HG03469 (cell line): ENCODE data around the gene PXT1.

Source experiments
- ATAC-seq: cut with Tn5 transposase; IDR thresholded peaks from one replicate; pipeline ENCODE4 v1.9.1; 2021; ENCODE audit warnings: mild to moderate bottlenecking, moderate library complexity, moderate number of reproducible peaks; ENCODE audit not compliant: unreplicated experiment

Gene PXT1

DNA sequence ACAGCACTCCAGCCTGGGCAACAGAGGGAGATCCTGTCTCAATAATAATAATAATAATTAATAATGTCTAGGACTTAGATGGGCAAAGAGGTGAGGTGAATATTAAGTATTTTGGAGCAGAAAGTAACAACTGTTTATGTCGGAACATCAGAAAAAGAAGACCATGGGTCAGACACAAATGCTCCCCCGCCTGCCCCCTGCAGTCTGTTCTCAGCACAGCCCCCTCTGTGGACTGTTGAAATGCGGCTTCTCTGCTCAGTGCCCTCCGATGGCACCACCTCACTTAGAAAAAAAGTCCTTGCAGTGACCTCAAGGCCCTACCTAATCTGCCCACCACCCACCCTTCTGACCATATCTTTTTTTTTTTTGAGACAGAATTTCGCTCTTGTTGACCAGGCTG, 50.0 kb downstream of the PXT1 start:
- ATAC-seq = no peak

DNA sequence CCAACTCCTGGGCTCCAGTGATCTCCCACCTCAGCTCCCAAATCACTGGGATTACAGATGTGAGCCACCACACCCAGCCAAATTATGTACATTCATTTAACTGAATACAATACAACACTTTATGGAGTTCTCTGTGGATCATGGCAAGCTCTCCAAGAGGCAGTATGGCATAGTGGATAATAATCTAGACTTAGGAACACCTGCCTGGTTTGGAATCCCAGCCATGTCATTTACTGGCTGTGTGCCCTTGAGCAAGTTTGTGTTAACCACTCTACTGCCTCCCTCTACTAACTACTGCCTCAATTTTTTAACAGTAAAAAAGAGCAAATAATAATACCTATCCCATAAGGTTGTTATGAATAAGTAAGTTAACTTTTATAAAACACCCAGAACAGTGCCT, 53.3 kb downstream of the PXT1 start:
- ATAC-seq = no peak

DNA sequence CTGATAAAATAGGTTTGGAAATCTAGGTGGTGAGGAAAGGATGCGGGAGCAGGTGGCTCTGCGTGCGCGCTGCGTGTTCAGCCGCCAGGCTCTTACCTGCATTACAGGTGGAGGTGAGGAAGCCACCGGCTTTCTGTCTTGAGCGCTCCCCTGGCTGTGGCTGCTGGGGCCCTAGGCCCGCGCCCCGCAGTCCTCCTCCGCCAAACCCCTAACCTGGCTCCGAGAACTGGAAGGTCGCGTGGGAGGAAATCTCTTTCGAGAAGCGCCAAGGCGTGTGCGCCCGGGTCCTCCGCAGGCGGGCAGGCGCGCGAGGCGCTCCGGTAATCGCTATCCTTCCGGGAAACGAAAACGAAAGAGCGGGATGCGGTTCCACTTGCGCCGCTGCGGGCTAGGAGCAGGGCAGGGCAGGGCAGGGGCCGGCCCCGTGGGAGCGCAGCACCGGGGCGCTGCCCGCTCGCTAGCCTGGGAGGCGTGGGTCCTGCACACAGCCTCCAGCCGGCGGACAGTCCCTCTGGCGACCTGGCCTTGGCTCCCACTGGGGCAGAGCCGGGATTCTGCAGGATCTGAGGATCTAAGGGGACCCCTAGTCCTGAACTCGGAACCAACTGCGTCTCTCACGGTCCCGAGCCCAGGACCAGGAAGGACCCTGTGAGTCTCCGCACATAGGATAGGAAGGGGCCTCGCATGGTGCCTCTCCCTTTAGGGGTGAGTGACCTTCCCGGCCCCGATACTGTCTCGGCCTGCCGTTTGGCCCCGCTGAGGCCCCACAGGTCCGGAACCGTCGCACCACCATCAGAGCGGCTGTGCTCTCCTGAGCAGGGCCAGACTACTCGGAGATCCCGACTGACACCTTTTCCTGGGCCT, 55.0 kb downstream of the PXT1 start, which contains the start of gene ETV7:
Gene ETV7 (minus strand): TSS at position 230 of the 864 bp plus-strand sequence. CDS start 128 bp downstream, at position 102.
- no peak for ATAC-seq

DNA sequence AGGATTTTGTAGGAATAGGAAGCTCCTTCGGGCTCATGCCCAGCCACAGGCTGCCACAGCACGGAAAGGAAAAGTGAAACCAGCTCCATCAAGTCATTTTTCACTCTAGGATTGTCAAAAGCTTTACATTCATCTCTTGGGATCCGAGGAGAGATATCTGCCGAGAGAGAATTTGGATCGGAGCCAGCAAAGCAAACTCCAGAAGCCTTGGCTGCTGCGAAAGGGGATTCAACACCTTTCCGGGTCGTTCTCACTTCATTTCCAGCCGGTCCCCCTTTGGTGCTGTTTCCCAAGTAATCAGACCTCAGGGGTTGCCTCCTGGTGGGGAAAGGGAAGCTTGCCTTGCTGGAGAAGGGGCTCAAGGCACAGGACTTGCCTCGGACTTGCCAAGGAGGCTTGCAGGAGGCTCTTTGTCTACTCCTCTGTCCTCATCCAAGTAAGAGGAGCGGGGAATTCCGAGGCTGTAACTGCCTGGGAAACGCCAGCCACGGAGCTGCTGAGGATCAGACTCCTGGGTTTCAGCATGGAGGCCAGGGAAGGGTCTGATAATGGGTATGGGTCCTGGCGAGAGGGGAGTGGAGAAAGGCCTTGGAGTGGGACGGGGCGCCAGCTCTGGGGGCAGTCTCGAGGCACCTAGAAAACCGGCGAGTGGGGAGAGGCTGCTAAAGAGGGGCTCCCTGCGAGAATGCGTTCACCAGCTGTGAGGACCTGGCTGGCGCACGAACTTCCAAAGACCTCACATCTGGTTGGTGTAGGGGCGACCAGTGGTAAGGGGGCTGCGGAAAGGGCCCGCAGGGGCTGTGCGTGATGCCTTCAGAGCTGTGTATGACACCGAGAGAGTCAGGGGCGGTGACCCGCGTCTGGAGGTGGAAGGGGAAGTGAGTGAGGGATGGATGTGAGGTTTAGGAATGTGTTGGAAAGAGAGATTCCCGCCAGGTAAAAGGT, 55.9 kb downstream of the PXT1 start:
- no peak for ATAC-seq

DNA sequence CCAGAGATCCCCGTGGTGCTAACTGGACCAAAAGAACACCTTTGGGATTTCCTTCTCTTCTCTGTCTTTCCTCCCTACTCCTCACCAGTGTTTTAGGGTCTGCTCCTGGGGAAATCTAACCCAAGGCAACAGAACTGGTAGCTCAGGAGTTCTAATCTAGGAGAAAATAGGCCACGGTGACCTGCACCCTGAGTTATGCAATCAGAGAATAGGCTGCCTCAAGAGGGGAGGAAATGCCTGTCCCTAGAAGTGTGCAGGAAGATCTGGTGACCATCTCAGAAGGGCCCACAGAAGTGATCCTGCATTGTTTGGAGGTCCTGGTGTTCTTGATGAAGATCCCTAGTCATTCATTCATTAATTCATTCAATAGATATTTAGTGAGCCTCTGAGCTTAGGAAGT, 58.6 kb downstream of the PXT1 start:
- ATAC-seq = no peak

DNA sequence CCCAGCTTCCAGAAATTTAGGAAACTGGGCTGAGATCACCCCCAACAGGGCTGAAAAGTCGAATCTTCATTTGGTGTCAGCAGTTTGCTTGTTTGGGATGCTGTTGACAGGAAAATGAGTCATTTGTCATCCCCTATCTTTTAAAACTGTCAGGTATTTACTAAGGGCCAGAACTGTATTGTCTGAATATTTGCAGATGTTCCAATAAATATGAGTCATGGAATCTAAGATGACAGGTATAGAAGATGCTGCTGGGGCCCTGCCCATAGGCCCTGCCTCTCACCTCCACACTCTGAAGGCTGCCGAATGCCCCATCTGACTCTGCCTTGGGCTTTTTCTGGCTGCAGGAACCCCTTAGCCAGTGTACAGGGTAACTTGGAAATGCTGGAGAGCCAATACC, 59.0 kb downstream of the PXT1 start:
- ATAC-seq = no peak

DNA sequence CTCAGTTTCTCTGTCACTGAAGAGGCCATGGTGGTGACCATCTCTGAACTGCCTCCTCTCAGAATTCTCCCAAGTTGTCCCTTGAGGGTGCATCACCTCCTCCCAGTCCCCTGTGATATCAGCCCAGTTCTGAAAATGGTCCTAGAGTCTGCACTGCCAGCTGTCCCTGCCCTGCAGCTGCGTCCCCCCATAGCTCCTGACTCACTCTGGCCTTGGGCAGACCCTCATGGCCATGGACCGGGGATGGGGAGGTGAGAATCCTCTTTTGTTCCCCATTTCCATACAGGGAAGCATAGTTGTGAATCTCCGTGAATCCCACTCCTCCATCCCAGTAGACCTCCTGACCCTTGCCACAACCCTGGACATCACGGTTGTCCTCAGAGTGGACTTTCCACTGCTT, 59.7 kb downstream of the PXT1 start:
- no peak for ATAC-seq

DNA sequence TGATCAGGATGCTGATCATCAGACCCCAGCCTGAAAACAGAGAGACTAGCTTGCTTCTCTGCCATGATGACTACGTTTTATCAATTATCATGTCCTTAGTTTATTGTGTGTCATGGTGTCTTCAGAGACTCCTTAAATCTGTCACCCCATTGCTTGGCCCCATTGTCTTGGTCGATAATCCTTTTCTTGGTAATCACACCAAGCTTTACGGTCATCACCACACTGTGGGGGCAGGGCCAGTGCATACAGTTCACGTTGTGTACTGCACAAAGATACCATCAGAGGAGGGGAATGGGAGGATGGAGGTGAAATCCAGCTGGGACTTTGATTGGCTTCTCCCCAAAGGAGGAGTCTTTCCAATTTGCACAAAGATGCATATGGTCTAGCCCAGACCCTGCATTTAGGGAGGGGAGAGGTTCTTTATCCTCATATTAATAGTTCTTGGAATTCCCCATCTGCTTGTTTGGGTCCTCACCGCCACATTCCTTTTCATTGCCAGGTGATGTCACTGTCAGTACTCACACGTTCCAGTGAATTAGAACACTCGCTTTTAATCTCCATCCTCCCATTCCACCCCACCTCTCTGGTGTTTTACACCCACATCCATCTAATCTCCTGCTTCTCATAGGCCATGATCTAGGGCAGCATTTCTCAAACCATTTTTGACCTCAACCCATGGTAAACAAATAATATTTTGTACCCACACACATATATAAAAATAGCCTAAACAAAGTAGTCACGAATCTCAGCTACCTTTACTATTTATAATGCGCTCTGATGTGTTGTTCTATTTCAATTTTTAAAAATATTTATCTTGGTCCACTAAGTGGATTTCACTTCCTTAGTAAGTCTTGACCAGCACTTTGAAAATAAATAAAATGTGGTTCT, 60.9 kb downstream of the PXT1 start:
- no peak for ATAC-seq

DNA sequence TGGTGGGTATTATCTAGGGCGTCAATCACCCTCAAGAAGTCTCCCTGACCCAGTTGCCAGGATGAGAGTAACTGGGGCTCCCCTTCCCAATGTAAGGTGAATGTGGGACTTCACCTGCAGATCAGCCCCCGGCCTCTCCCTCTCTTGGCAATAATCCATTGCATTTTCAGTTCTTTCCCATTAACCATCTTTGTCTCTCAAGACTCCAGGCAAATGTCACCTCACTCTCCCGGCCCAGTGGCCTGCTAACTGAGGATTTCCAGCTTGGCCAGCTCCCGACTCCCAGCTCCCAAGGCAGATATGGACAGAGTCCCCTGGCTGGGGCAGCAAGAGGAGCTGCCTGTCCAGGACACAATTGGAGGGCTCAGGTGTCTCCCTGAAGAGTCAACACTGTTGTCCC, 62.5 kb downstream of the PXT1 start:
- no peak for ATAC-seq

DNA sequence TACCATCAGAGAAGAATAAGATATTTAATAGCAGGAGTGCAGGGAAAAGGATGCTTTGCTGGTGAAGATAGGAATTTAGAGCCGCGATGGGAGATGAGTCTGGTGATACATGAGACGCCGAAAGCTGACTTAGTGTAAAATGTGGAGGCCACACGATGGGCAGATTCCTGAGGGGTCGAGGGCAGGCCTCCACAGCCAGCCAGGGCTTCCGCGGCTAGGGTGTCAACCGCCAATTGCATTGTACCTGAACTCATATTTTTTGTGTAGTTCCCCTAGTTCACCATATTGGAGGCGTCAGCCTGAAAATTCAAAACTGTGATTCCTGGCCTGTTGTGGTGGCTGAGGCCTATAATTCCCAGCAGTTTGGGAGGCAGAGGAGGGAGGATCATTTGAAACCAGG, 63.7 kb downstream of the PXT1 start:
- ATAC-seq = no peak

DNA sequence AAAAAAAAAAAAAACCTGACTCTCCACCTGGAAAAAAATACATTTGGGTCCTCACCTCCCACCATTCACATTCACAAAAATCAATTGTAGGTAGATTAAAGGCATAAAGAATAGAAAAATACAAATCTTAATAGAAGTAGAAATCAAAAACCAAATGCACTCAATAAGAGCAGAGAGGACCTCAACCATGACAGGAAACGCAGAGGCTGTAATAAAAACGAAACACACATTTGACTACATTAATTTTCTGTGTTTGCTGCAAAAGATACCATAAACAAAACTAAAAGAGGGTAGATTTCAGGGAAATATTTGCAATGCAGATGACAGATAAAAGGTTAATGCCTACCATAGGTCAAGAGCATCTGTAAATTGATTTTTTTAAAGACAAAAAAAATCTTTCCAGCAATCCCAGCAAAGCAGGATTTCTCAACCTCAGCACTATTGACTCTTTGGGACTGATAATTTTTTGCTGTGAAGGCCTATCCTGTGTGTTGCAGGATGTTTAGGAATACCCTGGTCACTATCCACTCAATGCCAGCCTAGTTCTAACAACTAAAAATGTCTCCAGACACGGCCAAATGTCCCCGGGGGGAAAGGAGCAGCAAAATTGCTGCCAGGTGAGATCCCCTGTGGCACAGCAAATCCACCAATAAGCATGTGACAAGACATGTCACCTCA, 64.3 kb downstream of the PXT1 start:
- no peak for ATAC-seq

DNA sequence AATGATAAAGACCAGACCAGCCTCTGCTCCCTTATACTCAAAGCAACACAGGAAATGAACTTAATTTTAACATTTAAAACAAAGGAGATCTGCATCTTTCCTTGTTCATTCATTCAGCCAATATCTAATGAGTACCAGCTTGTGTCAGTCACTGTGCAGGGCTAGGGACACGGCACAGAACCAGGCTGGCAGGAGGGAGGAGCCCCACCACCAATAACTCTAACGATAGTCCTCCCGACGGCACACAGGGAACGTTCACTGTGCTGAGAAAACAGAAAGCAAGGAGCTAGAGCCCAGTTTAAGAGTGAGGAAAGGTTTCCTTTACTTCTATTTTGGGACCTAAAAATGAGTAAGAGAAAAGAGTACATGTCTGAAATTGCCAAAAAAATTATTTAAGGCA, 65.1 kb downstream of the PXT1 start:
- ATAC-seq = no peak

DNA sequence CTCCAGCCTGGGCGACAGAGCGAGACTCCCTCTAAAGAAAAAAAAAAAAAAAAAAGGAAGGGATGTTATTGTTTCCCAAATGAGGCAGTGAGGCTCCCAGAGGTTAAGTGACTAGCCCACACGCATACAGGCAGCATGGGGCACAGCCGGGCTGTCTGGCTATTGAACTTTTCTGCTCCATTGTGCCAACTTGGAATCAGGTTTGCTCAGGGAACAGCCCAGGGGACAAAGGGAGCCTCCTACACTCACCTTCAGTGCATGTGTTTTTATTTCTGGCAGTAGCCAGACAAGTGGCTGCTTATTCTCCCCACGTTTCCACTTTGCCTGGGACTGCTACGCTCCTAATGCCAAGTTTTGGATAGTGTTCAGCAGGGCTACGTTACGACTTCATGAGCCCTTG, 65.9 kb downstream of the PXT1 start:
- ATAC-seq = no peak

DNA sequence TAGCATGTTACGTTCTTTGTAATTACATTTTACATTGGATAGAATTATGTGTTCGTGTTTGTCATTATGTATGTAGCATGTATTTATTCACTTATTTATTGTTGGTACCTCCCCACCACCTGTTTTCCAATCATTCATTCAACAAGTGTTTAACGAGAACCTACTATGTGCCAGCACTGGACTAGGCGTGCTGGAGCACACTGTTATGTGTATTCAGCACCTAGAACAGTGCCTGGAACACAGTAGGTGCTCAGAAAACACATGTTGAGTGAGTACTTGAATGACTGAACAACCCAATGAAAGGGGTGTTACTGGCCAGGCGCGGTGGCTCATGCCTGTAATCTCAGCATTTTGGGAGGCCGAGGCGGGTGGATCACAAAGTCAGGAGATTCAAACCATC, 66.5 kb downstream of the PXT1 start:
- ATAC-seq = no peak

DNA sequence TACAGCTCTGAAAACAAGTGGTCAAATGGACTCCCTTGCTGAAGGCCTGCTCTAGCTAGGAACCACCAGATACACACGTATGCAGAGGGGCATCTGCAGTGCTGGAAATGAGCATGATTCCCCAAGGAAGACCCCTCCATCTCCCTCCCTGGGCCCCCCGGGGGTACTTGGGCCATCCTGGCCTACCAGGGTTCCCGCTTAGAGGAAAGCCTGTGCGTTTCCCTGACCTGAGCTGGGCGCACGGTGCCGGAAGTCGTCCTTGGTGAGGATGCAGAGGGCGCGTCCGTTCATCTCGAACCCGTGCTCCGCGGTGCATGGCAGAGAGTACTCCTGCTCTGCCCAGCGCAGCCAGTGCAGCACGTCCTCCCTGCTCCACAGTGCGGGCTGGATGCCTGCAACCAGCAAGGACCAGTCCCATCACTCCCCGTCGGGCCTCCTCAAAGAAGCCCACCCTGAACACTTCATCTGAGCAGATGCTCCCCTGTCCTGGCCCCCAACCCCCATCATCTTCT, 67.0 kb downstream of the PXT1 start:
- ATAC-seq = no peak

DNA sequence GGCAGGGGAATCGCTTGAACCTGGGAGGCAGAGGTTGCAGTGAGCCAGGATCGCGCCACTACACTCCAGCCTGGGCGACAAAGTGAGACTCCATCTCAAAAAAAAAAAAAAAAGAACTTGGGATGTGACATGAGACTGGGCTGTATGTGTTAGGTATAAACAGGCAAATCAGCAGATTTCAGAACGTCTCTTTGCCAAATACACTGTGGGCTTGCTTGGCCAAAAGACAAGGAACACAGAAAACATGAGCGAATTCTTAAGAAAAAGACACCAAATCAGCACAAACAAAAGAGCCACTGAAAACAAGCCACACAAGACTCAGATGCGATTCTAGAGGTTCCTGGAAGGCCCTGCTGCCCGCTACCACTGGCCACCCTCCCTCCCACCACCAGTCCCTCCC, 67.7 kb downstream of the PXT1 start:
- no peak for ATAC-seq

DNA sequence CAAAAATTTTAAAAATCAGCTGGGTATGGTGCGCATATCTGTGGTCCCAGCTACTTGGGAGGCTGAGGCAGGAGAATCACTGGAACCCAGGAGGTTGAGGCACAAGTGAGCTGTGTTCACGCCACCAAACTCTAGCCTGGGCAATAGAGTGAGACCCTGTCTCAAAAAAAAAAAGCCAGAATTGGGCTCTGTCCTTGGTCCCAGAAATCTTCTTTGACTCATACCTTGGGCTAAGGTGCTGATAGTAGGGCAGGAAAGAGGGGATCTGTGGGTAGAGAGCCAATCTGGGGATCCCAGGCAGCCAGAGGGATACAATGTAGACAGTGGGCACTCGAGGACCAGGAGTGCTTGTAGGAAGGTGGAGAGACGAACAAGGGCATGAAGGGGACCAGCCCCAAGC, 68.5 kb downstream of the PXT1 start:
- ATAC-seq = no peak

DNA sequence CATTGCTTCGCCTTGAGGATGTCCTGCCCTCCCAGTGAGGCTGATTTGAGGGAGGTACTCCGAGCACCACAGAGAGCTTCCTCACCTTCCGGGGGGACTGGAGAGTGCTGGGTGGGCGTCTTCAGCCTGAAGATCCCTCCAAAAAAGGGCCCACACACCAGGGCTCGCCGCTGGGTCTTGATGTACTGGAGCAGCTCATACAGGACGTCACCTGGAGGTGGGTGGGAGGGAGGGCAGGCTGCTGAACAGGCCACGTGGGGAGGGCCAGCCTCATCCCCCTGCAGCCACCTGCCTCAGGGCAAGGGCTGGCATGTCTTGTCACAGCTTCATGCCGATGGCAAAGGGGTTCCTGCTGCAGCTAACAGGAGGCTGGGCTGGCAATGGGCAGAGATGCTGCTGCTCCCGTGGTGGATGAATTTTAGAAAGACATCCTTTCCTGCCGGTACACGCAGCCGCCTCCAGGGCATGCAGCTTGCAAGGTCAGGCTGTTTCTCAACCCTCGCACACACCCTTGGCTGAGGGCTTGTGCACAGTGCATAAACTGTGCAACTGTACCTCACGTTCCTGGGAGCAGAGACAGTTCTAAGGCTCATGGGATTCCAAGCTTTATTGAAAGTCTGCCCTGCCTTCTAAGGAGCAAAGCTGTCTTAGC, 69.2 kb downstream of the PXT1 start:
- ATAC-seq = no peak

DNA sequence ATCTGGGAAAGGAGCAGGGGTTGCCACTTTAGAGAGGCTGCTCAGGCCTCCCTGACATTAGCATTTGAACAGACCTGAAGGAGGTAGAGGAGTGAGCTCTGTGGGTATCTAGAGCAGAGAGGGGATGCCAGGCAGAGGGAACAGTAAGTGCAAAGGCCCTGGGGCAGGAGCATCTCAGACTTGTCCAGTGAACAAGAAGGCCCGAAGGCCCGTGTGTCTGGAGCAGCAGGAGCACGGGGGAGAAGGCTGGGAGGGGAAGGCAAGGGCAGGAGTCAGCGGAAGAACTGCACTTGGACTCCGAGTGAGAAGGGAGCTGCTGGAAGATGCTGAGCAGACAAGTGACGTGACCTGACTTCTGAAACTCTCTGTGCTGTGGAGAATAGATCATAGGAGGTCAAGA, 70.6 kb downstream of the PXT1 start:
- no peak for ATAC-seq

DNA sequence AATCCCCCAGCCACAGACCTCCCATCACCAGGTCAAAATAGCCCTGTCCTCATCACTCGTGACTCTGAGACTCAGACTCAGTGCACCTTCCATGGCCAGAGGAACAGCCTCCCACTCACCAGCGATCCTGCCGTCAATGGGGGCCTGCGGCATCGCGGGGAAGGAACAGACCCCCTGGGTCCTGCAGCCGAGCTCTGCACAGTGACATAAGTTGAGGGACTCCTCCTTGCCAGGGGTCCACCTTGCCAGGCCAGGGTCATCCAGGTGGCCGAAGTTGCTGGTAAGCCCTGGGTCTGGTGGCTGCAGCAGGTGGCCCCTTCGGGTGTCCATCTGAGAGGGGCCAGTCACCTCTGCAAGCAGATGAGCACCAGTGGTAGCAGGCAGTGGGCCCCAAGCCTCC, 71.4 kb downstream of the PXT1 start:
- no peak for ATAC-seq
